Common myeloid progenitor, CD34-positive (primary cell): ENCODE measurements around the gene SUFU.

Experiments
- CTCF ChIA-PET: fragments of 350-600 bp; sonication (Branson Sonifier 250); formaldehyde crosslinking; loops from one replicate; lab custom pipeline; 2021; ENCODE audit warnings: antibody characterized with exemption; lab: Charles Lee
- POLR2A ChIA-PET: fragments of 350-600 bp; sonication (Branson Sonifier 250); formaldehyde crosslinking; loops from one replicate; lab custom pipeline; 2021; ENCODE audit warnings: antibody characterized with exemption; lab: Charles Lee
- DNase-seq, 3 donors: peaks; one replicate each; pipeline versions ENCODE4 v3.0.0 to v3.0.0-alpha.2; 2013
- H3K27ac ChIP-seq, 2 experiments: 1 replicate in 1 of 2; 2 replicates in 1 of 2; pipeline ENCODE4 v1.7.0; 2013; ENCODE audit warnings: inconsistent platforms in 2 of 2, low read length in 2 of 2, mild to moderate bottlenecking in 2 of 2, low read depth in 1 of 2, moderate library complexity in 1 of 2; ENCODE audit not compliant: severe bottlenecking in 2 of 2, insufficient read depth in 1 of 2, poor library complexity in 1 of 2
- H3K27me3 ChIP-seq, 5 experiments: replicated peaks in 2 of 5; 1 replicate in 3 of 5; 2 replicates in 2 of 5; pipeline versions ENCODE4 v1.6.1 to v1.7.0; 2013; ENCODE audit warnings: low read length in 4 of 5, mild to moderate bottlenecking in 2 of 5, moderate library complexity in 2 of 5, inconsistent platforms in 1 of 5; ENCODE audit not compliant: insufficient read depth in 5 of 5, control insufficient read depth in 4 of 5
- H3K36me3 ChIP-seq, 4 experiments: 1 replicate in 2 of 4; 2 replicates in 2 of 4; pipeline versions ENCODE4 v1.6.1 to v1.7.0; 2013; ENCODE audit warnings: low read length in 3 of 4, control low read depth in 1 of 4, mild to moderate bottlenecking in 1 of 4; ENCODE audit not compliant: control insufficient read depth in 4 of 4, insufficient read depth in 4 of 4
- H3K4me1 ChIP-seq, 4 experiments: 1 replicate in 3 of 4; 2 replicates in 1 of 4; pipeline versions ENCODE4 v1.6.1 to v1.7.1; 2013; ENCODE audit warnings: low read length in 3 of 4, mild to moderate bottlenecking in 3 of 4, control low read depth in 1 of 4, inconsistent platforms in 1 of 4, moderate library complexity in 1 of 4; ENCODE audit not compliant: control insufficient read depth in 4 of 4, insufficient read depth in 4 of 4; ENCODE audit errors: control extremely low read depth in 1 of 4
- H3K4me3 ChIP-seq, 7 experiments: 1 replicate in 4 of 7; 2 replicates in 3 of 7; pipeline versions ENCODE4 v1.5.1 to v1.7.0; 2013; ENCODE audit warnings: mild to moderate bottlenecking in 7 of 7, low read length in 6 of 7, moderate library complexity in 6 of 7, inconsistent platforms in 2 of 7, low read depth in 2 of 7, control low read depth in 1 of 7; ENCODE audit not compliant: insufficient read depth in 4 of 7, control insufficient read depth in 1 of 7; ENCODE audit errors: extremely low read depth in 1 of 7
- H3K9me3 ChIP-seq, 5 experiments: 1 replicate in 4 of 5; 2 replicates in 1 of 5; pipeline versions ENCODE4 v1.6.1 to v1.7.1; 2013; ENCODE audit warnings: low read length in 4 of 5, mild to moderate bottlenecking in 2 of 5, inconsistent platforms in 1 of 5, low read depth in 1 of 5, moderate library complexity in 1 of 5; ENCODE audit not compliant: control insufficient read depth in 4 of 5, insufficient read depth in 2 of 5; ENCODE audit errors: control extremely low read depth in 1 of 5
- WGBS: methylation state at CpG from one replicate; pipeline ENCODE4 v1.1.5; 2013; ENCODE audit not compliant: insufficient coverage; 5-methylcytosine and 5-hydroxymethylcytosine counted together

Gene SUFU

DNA sequence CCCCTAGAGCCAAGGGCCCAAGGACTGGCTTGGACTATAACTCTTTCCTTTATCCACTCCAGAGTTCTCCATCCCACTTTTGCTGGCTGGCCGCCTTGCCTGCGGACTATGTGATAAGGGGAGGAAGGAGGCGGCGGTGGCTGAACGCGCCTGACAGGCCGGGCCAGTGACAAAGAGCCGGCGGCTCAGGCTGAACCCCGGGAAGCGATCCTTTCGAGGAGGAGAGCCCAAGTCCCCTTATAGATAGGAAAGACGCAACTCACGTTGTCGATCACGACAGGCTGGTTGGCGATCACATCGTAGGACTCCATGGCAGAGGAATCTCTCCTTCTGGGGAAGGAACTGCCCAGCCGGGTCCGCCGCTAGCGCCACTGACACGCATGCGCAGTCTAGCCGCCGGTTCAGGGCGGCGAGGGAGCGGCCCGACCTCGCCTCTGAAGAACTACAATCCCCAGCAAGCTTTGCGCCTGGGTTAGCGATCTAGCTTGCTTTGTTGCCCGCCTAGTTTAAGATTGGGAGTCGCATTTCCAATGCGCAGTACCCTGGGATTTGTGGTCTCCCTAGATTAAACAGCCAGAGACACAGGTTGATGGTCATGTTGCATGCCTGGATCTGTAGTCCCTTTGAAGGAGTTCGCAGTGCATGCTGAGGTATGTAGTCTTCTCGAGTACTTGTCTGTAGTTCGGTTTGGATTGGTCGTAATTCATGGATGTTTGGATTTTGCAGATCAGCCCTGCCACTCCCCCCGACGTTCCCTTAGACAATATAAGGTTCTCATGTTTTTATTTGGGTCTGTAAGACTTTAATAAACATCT lies 1.2 kb upstream of the SUFU start, which contains the start of gene ACTR1A:
TSS of gene ACTR1A (minus strand) at position 376 of the 815 bp plus-strand sequence. CDS start at position 311, 65 bp downstream.
- Histone ChIP-seq H3K36me3 (peaks cover 0 to 15% (median 7%) of the 10 kb centered on the region in 4 experiments), H3K27me3 (no peaks in the 10 kb centered on the region), H3K4me1 (peaks cover 20 to 50% (median 36%) of the 10 kb centered on the region in 4 experiments), H3K27ac (peak within 1 kb of the TSS; percentile 88 to 93), H3K9me3 (no peaks in the 10 kb centered on the region), H3K4me3 (peak within 1 kb of the TSS; percentile 80 to 99 (median 96))
- CTCF ChIA-PET, result interaction anchor here (1.0 to 4.0 kb wide), 10 partner anchors 9 to 143 kb away, joined by 3 to 30 read pairs (median 8); no protein-coding TSS in a partner anchor
- peak; percentile 99 to 100 (median 100) for DNase-seq
- WGBS, result under 1% methylated on average over 32 of the region's 42 CpGs
- POLR2A ChIA-PET, result interaction anchor here (2.0 kb wide), 1 partner anchor 81 kb away, joined by 5 read pairs; no protein-coding TSS in a partner anchor

DNA sequence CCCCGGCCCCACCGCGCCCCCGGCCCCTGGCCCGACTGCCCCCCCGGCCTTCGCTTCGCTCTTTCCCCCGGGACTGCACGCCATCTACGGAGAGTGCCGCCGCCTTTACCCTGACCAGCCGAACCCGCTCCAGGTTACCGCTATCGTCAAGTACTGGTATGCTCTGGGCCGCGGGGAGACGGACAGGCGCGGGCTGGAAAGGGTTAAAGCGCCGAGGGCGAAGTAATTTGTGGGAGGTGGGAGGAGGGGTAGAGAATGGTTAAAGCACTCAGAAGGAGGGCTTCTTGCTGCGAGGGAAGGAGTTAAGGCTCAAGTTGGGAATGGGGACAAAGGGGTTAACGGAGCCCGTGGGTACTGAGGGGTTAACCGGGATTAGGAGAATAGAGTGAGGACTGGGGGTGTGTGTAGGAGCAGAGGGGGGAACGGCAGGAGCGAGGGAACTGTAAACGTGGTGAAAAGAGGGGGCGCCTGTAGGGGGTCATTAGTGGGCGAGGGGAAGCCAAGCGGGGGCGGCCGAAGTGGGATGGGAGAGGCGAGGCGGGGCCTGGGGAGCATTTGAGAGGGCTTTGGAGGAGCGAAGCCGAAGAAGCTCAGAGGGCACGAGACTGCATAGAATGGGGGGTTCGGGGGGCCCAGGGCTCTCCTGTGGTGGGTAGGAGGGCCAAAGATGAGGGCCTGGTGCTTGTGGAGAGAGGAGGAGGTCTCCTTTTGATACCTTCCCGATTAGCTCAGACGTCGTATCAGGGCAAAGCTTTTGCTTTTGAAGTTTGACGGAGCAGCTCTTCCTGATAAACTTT lies 605 bp downstream of the SUFU start:
- POLR2A ChIA-PET, result interaction anchor here (1.4 to 2.0 kb wide), 2 partner anchors 80 to 141 kb away, joined by 5 read pairs; no protein-coding TSS in a partner anchor
- CTCF ChIA-PET, result interaction anchor here (0.6 to 4.0 kb wide), 21 partner anchors 13 to 215 kb away, joined by 3 to 30 read pairs (median 4); partner anchors contain the start of gene TRIM8
- no peaks in the 10 kb centered on the region for H3K9me3 ChIP-seq
- H3K36me3 ChIP-seq, result peaks cover 0 to 26% (median 13%) of the 10 kb centered on the region in 4 experiments
- WGBS, result under 1% methylated on average over 29 of the region's 47 CpGs
- peak; percentile 34 to 67 (median 66) for DNase-seq
- no peaks in the 10 kb centered on the region for H3K27me3 ChIP-seq
- peak overlapping the region; percentile 74 to 99 (median 93) for H3K4me3 ChIP-seq
- peak overlapping the region; percentile 25 to 78 for H3K27ac ChIP-seq
- peaks cover 20 to 52% (median 39%) of the 10 kb centered on the region in 4 experiments for H3K4me1 ChIP-seq

DNA sequence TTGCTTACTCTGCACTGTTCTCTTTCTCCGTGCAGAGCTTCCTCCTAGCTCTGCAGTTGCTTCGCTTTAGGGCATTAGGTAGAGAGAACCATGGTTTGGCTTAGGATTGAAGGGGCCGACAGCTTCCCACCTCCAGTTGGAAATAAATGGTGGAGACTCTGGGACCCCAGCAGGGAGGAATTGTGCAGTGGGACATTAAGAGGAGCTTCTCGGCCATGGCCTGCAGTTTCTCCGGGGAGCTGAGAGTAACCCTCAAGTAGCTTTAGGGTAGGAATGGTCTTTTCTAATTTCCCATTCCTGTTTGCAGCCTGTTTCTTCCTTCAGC lies 1.2 kb downstream of the SUFU start:
- Histone ChIP-seq H3K9me3 (no peaks in the 10 kb centered on the region), H3K4me3 (peak overlapping the region; percentile 74 to 99 (median 93)), H3K36me3 (peaks cover 0 to 26% (median 15%) of the 10 kb centered on the region in 4 experiments), H3K27ac (peak overlapping the region; percentile 25 to 78), H3K27me3 (no peaks in the 10 kb centered on the region), H3K4me1 (peaks cover 22 to 54% (median 37%) of the 10 kb centered on the region in 4 experiments)
- no peak for DNase-seq
- WGBS, result 11% methylated on average over 5 of the region's 5 CpGs
- ChIA-PET POLR2A (interaction anchor here (1.4 kb wide), 1 partner anchor 140 kb away, joined by 5 read pairs; no protein-coding TSS in a partner anchor), CTCF (interaction anchor here (0.7 to 4.0 kb wide), 17 partner anchors 12 to 215 kb away, joined by 3 to 30 read pairs (median 4); partner anchors contain the start of gene TRIM8)

DNA sequence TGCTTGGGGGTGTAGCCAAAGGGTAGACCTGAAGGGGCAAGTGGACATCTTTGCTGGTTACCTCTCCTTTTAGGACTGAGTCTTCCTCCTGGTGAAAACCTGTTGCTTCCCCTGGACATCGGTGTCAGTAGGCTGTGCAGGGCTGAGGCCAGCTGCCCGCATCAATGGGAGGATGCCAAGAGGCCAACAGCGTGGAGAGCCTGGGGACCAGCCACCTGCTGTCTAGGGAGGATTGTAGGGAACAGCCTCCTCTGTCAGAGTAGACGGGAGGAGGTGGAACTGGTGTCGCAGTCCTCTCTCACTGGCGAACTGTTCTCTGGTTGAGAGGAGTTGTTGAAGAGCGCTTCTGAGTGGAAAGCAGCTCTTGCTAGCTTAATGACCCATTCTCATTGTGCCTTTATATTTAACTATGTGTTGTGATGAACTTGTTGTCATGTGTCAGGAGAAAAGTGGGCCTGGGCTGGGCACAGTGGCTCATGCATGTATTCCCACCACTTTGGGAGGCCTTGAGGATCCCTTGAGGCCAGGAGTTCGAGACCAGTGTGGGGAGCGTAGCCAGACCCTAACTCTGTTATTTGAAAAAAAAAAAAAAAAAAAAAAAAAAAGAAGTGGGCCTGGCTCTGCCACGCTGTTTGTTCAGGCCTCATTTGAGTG lies 1.8 kb downstream of the SUFU start:
- CTCF ChIA-PET, result interaction anchor here (0.8 to 4.0 kb wide), 11 partner anchors 12 to 127 kb away, joined by 3 to 30 read pairs (median 4); no protein-coding TSS in a partner anchor
- POLR2A ChIA-PET, result interaction anchor here (1.4 kb wide), 1 partner anchor 140 kb away, joined by 5 read pairs; no protein-coding TSS in a partner anchor
- peak overlapping the region in 3 of 7 experiments; percentile 90 to 97 (median 96) for H3K4me3 ChIP-seq
- 91% methylated on average over 7 of the region's 10 CpGs for WGBS
- H3K27me3 ChIP-seq, result no peaks in the 10 kb centered on the region
- H3K4me1 ChIP-seq, result peaks cover 22 to 54% (median 36%) of the 10 kb centered on the region in 4 experiments
- no peaks in the 10 kb centered on the region for H3K9me3 ChIP-seq
- peak overlapping the region in 1 of 2 experiments; percentile 4 for H3K27ac ChIP-seq
- no peak for DNase-seq
- peaks cover 0 to 26% (median 16%) of the 10 kb centered on the region in 4 experiments for H3K36me3 ChIP-seq

DNA sequence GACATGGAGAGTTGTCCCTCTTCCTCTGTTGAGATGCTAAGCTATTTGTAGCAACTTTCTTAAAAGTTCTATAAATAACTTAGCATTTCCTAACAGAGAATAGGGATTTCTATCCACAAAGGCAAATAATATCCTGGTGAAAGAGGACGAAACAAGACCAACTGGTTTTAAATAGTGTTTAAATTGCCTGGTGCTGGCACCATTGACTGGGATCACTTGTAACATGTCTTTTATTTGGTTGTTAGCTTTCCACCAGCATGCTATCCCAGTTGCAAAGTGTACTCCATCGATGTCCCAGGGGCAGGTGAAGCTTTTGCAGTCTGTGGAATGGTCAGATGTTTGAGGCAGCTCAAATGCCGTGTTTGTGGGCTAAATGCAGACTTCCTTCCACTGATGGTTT lies 3.7 kb downstream of the SUFU start:
- Histone ChIP-seq H3K36me3 (peaks cover 1 to 29% (median 18%) of the 10 kb centered on the region in 4 experiments), H3K9me3 (no peaks in the 10 kb centered on the region), H3K27ac (no peak overlapping the region), H3K4me1 (peaks cover 15 to 54% (median 36%) of the 10 kb centered on the region in 4 experiments), H3K27me3 (no peaks in the 10 kb centered on the region), H3K4me3 (no peak overlapping the region)
- WGBS, result 100% methylated on average over 1 of the region's 3 CpGs
- no peak for DNase-seq
- ChIA-PET POLR2A (no interaction called here), CTCF (interaction anchor here (0.6 to 3.9 kb wide), 6 partner anchors 11 to 277 kb away, joined by 3 to 23 read pairs (median 4); no protein-coding TSS in a partner anchor)

DNA sequence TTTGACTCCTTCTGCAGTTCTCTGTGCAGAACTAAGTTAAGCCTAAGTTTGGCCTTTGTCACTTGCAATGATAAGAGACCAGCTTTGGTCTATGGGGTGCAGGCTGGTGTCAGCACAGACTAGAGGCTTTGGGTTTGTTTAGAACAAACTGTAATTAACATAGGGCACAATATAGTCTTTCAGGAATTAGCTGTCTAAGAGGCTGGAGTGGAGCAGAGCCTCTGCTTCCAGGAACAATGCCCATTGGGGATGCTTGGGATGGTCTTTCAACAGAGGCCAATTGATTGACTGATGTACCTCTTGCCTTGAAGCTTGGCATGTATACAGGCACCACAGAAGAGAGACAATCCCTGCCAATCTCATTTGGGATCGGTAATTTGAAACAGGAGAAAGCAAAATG lies 4.7 kb downstream of the SUFU start:
- no peaks in the 10 kb centered on the region for H3K9me3 ChIP-seq
- 80% methylated on average over 1 of the region's 1 CpG for WGBS
- H3K27ac ChIP-seq, result no peak overlapping the region
- ChIA-PET CTCF (interaction anchor here (0.6 to 3.9 kb wide), 4 partner anchors 73 to 339 kb away, joined by 3 to 23 read pairs (median 3); no protein-coding TSS in a partner anchor), POLR2A (no interaction called here)
- H3K4me3 ChIP-seq, result no peak overlapping the region
- peaks cover 9 to 46% (median 30%) of the 10 kb centered on the region in 4 experiments for H3K4me1 ChIP-seq
- no peak for DNase-seq
- no peaks in the 10 kb centered on the region for H3K27me3 ChIP-seq
- peaks cover 4 to 35% (median 23%) of the 10 kb centered on the region in 4 experiments for H3K36me3 ChIP-seq
